Ascending aorta (tissue), 2 donors: Measurements from ENCODE around the gene KDM2B. TPM values are rescaled to one million over a fixed set of nuclear protein-coding genes. Genes with fewer than 3 reads are reported as not detected.

Experiments
- DNase-seq, 2 donors: peaks; one replicate each; pipeline ENCODE4 v3.0.0-alpha.2; 2019; ENCODE audit warnings: low spot score in 2 of 2
- H3K27ac ChIP-seq, 2 donors: fragments of 200-600 bp; sonication (generic); one replicate each; pipeline ENCODE4 v1.5.1; 2016 to 2017; ENCODE audit warnings: mild to moderate bottlenecking in 1 of 2
- H3K27me3 ChIP-seq: fragments of 200-600 bp; sonication (generic); one replicate; pipeline ENCODE4 v1.5.1; 2017
- H3K36me3 ChIP-seq, 2 donors: fragments of 200-600 bp; sonication (generic); one replicate each; pipeline ENCODE4 v1.5.1; 2016
- H3K4me1 ChIP-seq, 2 donors: fragments of 200-600 bp; sonication (generic); one replicate each; pipeline ENCODE4 v1.5.1; 2016 to 2017; ENCODE audit warnings: mild to moderate bottlenecking in 1 of 2
- H3K4me3 ChIP-seq, 2 donors: fragments of 200-600 bp; sonication (generic); one replicate each; pipeline ENCODE4 v1.5.1; 2016 to 2017; ENCODE audit warnings: mild to moderate bottlenecking in 1 of 2
- H3K9me3 ChIP-seq, 2 donors: fragments of 200-600 bp; sonication (generic); one replicate each; pipeline ENCODE4 v1.5.1; 2016
- CTCF ChIP-seq, 3 experiments: fragments of 200-600 bp in 2 of 3; fragments of 450-650 bp in 1 of 3; sonication (generic) in 2 of 3; IDR thresholded peaks; one replicate each; pipeline ENCODE4 v1.5.1; 2016 to 2019; ENCODE audit warnings: antibody characterized with exemption in 3 of 3, mild to moderate bottlenecking in 1 of 3, moderate library complexity in 1 of 3
- intact Hi-C: fragments of 100-400 bp; cut with DNase I; formaldehyde crosslinking; loops from one replicate; pipeline ENCODE4 v1.15.1; 2023
- total RNA-seq: library from RNA; depleted of rRNA; stranded (reverse); fragments of >200 nt; gene quantifications from one replicate; pipeline ENCODE4 v1.1.0, GENCODE V29; 2016

The KDM2B gene
- total RNA-seq, 1 donor from 2014 or later: 17.3 TPM

- intact Hi-C loops: no loop called here
- Histone ChIP-seq H3K9me3 (no peaks in the 10 kb centered on the region), H3K4me3 (no peak overlapping the region), H3K36me3 (peaks cover 5 to 11% of the 10 kb centered on the region in 2 donors), H3K27ac (no peak overlapping the region), H3K4me1 (peaks cover 0 to 29% of the 10 kb centered on the region in 2 donors), H3K27me3 (no peaks in the 10 kb centered on the region)
- no peak for TF ChIP-seq CTCF (IDR thresholded peaks at IDR 0.05)
- no peak for DNase-seq
Observed at GRCh38 chr12:121574025-121574424, 6.8 kb downstream of the KDM2B start.

DNA sequence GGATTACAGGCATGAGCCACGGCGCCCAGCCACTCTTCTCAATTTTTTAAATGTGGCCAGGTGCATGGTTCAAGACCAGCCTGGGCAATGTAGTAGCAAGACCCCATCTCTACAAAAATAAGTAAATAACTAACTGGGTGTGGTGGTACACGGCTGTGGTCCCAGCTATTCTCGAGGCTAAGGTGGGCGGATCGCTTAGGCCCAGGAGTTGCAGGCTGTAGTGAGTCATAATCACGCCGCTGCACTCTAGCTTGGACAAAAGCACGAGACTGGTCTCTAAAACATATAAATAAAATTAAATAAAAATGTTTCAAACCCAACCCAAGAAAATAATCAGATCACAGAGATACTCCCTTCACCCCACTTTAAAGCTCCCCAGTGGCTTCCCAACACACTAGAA is 8.9 kb downstream of the KDM2B start:
- Histone ChIP-seq H3K36me3 (peaks cover 5 to 11% of the 10 kb centered on the region in 2 donors), H3K4me3 (no peak overlapping the region), H3K4me1 (peaks cover 0 to 10% of the 10 kb centered on the region in 2 donors), H3K27me3 (no peaks in the 10 kb centered on the region), H3K27ac (no peak overlapping the region), H3K9me3 (no peaks in the 10 kb centered on the region)
- no peak for DNase-seq
- intact Hi-C loops: no loop called here
- no peak for TF ChIP-seq CTCF (IDR thresholded peaks at IDR 0.05)

- H3K36me3 ChIP-seq: peaks cover 5 to 11% of the 10 kb centered on the region in 2 donors
- no peaks in the 10 kb centered on the region for H3K9me3 ChIP-seq
- no peaks in the 10 kb centered on the region for H3K27me3 ChIP-seq
- TF ChIP-seq CTCF (IDR thresholded peaks at IDR 0.05): no peak
- intact Hi-C loops: no loop called here
- no peak overlapping the region for H3K27ac ChIP-seq
- no peak for DNase-seq
- H3K4me1 ChIP-seq: no peaks in the 10 kb centered on the region
- H3K4me3 ChIP-seq: no peak overlapping the region
Observed at GRCh38 chr12:121570467-121571283, 10.1 kb downstream of the KDM2B start.

DNA sequence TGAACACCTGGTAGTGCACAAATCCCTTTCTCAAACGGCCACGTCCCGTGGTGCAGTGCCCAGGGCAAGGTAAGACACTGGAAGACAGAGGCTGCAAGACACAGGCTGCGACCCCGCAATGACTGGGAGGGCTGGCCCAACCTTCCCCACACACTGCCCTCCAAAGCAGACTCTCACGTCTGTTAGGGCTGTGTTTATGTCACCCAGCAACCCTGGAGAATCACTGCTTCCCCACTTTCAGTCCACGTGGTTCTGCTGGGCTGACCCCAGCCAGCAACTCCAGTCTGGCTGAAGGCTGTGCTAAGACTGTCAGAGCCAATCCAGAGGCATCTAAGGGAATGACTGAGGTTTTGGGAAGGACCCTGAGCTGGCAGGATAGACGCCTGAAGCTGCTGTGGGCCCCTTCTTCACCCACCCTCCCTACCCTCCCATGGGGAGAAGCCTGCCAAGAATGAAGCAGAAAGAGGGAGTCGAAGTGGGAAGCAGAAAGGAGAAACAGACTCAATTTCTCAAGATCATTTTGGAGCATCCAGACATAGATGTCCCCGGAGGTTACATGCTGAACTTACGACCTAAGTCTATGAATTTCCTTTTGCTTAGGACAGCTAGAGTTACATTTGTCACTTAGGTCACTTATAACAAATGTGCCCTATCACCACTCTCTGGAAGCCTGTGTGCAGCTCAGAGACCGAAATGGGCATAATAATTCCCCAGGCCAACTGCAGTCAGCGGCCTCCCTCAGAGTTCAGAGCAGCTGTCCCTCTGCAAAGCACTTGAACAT is 11.7 kb downstream of the KDM2B start:
- H3K27ac ChIP-seq: peak overlapping the region; percentile 10 to 38
- intact Hi-C loops: no loop called here
- TF ChIP-seq CTCF (IDR thresholded peaks at IDR 0.05): no peak
- H3K27me3 ChIP-seq: no peaks in the 10 kb centered on the region
- no peak for DNase-seq
- H3K4me3 ChIP-seq: no peak overlapping the region
- no peaks in the 10 kb centered on the region for H3K4me1 ChIP-seq
- H3K36me3 ChIP-seq: peaks cover 0 to 9% of the 10 kb centered on the region in 2 donors
- H3K9me3 ChIP-seq: no peaks in the 10 kb centered on the region

DNA sequence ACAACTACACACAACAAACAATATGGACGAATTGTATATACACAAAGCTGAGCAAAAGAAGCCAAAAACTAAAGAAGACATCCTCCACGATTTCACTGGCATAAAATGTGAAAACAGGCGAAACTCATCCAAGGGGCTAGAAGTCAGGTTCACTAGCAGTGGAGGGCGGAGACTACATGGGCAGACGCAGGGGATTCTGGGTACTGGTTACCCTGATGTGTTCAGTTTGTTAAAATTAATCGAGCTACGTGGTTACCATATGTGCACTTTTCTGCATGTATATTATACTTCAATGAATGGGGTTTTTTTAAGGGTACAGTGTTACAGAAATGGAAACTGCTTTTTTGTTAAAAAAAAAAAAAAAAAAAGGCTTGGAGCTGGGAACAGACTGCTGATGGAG is 12.3 kb downstream of the KDM2B start:
- intact Hi-C loops: no loop called here
- no peak for TF ChIP-seq CTCF (IDR thresholded peaks at IDR 0.05)
- H3K4me1 ChIP-seq: no peaks in the 10 kb centered on the region
- no peak overlapping the region for H3K27ac ChIP-seq
- DNase-seq: no peak
- H3K36me3 ChIP-seq: peaks cover 0 to 4% of the 10 kb centered on the region in 2 donors
- no peak overlapping the region for H3K4me3 ChIP-seq
- H3K9me3 ChIP-seq: no peaks in the 10 kb centered on the region
- no peaks in the 10 kb centered on the region for H3K27me3 ChIP-seq
